Uterus (tissue), 2 donors: ENCODE results near the gene PES1.
A peak's percentile ranks its signal among the peaks of the same experiment; 100 is the strongest.

Experiments used
- POLR2A ChIP-seq, 2 donors: fragments of 450-650 bp; IDR thresholded peaks; one replicate each; pipeline ENCODE4 v1.6.1; 2016; ENCODE audit warnings: antibody characterized with exemption in 2 of 2, mild to moderate bottlenecking in 1 of 2, moderate library complexity in 1 of 2
- TF ChIP-seq, protein P1 (sequence below), 4 experiments: fragments of 200-600 bp in 2 of 4; fragments of 450-650 bp in 2 of 4; sonication (generic) in 2 of 4; IDR thresholded peaks; one replicate each; pipeline ENCODE4 v1.5.1; 2016 to 2019; ENCODE audit warnings: antibody characterized with exemption in 4 of 4, mild to moderate bottlenecking in 2 of 4, moderate library complexity in 1 of 4

DNA sequence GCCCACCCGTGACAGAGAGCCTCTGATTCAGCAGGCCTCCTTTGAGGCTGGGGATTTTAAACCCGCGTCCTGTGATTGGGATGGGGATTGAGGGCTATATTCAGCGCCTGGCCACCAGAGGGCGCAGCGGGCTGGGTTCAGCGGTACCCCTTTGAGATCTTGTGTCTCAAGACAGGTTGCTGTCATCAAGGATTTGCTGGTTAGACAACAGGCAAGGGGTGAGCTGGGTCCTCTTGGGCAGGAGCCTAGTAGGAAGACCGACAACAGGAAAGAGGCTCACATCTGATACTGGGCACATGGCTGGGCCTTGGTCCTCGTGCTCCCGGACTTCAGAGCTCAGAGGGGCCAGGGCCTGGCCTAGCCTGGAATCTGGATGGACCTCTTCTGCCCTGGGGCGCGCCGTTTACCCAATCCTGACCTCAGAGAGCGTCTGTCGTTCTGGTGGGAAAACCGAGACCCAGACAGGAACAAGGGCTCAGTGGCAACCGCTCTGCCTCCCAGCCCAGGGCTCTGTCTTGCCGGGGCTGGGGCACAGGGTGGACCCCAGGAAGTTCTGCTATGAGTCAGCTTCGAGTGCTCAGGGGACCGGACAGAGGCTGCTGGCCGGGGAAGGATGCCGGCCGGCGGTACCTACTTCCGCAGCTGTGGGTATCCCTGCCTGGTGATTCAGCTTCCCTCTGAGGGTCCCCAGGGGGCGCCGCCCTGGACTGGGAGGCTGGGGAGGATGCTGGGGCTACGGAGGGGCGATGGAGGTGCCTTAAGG lies 42.9 kb upstream of the PES1 start:
- TF ChIP-seq, protein P1, sequence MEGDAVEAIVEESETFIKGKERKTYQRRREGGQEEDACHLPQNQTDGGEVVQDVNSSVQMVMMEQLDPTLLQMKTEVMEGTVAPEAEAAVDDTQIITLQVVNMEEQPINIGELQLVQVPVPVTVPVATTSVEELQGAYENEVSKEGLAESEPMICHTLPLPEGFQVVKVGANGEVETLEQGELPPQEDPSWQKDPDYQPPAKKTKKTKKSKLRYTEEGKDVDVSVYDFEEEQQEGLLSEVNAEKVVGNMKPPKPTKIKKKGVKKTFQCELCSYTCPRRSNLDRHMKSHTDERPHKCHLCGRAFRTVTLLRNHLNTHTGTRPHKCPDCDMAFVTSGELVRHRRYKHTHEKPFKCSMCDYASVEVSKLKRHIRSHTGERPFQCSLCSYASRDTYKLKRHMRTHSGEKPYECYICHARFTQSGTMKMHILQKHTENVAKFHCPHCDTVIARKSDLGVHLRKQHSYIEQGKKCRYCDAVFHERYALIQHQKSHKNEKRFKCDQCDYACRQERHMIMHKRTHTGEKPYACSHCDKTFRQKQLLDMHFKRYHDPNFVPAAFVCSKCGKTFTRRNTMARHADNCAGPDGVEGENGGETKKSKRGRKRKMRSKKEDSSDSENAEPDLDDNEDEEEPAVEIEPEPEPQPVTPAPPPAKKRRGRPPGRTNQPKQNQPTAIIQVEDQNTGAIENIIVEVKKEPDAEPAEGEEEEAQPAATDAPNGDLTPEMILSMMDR (IDR thresholded peaks at IDR 0.05), result peak; percentile 96 to 97 (median 97)
- TF ChIP-seq POLR2A (IDR thresholded peaks at IDR 0.05), result no peak
